ENCODE data around the gene NASP.

- TF ChIP-seq EZH2 (IDR thresholded peaks at IDR 0.05; ENCODE audit: borderline replicate concordance), result no peak
- TF ChIP-seq CTCF (IDR thresholded peaks at IDR 0.05; ENCODE audit: poor library complexity), result no peak
- no peak for TF ChIP-seq EZH2phosphoT487 (IDR thresholded peaks at IDR 0.05; ENCODE audit: low read depth, severe bottlenecking, unreplicated experiment)
Observed at GRCh38 chr1:45573231-45573804, 10.5 kb upstream of the NASP start.

All from hepatocyte (in vitro differentiated cells).